Renal cortical epithelial cell (primary cell): ENCODE data around the gene MGAT5. TPM values are rescaled to one million over a fixed set of nuclear protein-coding genes. Genes with fewer than 3 reads are reported as not detected.

Source experiments
- DNase-seq: peaks from one replicate; pipeline ENCODE4 v3.0.0-alpha.2; 2011; ENCODE audit warnings: low read depth
- total RNA-seq: library from RNA; depleted of rRNA; stranded (reverse); fragments of >200 nt; gene quantifications from 2 replicates; pipeline ENCODE4 v1.2.3, GENCODE V29; 2014

Gene MGAT5
- total RNA-seq, 1 donor from 2014 or later: 39.1 TPM

DNA sequence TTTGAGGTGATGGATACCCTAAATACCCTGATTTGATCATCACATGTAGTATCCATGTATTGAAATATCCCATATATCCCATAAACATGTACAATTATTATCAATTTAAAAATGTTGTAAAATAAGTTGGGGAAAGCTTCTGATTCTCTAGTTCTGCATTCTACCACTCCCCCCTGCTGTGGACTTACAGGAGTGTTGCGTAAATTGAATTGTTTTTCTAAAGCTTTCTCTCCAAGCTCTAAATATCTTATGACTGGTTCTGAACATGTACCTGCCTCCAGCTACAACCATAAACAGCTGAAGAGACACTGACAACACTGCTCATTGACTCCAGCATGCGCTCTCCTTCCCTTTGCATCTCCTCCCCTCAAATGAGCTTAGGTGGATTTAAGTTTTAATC, 145.2 kb downstream of the MGAT5 start:
- DNase-seq: peak; percentile 48

DNA sequence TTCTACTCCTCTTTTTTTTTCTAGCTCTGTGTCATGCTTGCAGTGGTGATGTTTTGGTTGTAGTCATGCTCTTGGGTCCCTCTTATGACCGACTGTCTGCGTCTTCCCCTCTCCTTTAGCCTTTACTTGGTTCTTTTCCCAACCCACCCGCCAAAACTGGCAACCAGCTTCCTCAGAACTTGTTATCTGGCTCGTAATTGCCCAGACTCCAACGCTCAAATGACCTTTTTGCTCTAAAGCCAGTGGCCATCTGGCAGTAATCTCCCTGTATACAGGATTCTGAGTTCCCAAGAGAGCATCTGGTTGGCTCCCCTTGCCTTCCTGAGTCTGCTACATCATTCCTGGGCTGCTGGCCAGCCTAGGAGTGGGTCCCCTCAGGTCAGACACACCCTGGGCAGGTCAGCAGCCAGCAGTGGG, 147.2 kb downstream of the MGAT5 start:
- no peak for DNase-seq

DNA sequence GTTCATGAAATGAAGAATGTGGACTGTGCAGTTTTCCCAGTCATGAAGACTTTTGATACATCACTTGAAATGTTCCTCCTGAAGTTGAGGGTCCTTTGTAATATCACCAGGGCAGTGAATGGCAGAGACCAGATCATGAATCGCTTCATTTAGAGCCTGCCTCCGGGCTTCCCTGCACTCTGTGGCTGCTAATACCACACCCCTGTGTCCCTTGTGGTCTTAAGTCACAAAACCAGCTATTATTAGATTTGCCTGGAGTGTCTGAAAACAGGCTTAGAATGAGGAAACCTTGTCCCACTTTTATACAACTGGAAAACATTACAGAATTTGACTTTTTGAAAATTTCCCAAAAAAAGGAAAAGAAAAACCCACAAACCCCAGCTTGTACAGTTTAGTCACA, 147.9 kb downstream of the MGAT5 start:
- DNase-seq: no peak

DNA sequence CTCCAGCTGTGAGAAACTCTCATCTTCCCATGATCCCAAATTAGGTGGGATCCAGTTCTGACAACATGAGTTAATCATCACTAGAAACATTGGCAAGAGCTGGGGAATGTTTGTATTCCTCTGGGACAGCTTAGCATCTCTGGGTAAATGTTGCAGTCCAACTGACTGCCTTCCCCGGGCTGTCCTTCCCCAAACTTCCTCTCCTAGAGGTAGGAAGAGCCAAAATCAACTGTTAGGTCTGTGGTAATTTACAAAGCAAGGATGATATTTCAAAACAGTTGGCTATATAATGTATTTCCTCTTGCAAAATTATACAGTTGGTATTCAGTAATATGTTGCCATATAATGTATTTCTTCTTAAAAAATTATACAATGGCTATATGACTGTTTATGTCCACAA, 148.5 kb downstream of the MGAT5 start:
- DNase-seq: peak; percentile 28

DNA sequence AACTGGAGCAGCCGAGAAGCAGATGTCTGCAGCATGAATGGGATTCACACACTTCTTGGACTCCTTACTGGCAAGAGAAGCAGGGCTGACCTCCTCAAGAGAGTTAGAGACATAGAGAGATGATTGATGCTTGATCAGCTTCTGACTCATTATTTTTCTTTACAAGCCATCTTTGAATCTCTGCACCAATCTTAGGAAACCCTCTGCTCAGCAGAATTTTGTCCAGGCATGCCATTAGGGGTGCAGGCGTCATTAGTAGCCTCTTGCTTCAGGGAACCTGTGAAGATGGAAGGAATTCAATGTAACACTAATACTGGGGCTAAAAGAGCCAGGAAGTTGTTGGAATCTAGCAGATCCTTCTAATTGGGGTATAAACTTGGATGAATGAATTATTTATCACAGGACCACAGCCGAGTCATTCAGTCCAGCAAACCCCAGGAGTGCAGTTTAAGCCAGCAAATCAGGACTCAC, 151.8 kb downstream of the MGAT5 start:
- peak; percentile 21 for DNase-seq

DNA sequence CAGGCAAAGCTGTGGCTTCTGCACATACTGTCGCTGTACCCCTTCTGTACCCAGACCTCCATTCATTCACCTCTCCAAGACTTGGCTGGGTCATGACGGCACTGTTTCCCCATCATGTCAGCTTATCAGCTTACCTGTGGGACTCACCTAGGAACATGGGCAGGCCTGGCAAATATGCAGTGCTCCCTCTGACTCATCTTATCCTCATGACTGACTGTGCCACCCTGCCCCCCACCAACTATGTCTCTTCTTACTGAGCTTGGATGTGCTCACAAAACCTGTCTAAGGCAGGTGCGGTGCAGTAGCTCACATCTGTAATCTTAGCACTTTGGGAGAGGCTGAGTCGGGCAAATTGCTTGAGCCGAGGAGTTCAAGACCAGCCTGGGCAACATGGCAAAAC, 152.4 kb downstream of the MGAT5 start:
- peak; percentile 41 for DNase-seq

DNA sequence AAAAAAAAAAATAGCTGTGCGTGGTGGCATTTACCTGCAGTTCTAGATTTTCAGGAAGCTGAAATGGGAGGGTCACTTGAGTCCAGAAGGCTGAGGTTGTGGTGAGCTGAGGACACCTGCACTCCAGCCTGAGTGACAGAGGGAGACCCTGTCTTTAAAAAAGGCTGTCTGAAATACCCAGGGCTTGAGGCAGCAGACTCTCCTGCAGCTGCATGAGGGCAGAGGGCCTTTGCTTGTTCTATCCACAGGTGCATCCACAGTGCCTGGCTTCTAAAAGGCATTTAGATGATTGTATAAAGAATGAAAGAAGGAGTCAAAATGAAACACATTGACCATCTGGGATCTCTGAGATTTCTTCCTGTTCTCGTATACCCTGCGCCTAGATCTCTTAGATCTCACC, 152.9 kb downstream of the MGAT5 start:
- DNase-seq: no peak

DNA sequence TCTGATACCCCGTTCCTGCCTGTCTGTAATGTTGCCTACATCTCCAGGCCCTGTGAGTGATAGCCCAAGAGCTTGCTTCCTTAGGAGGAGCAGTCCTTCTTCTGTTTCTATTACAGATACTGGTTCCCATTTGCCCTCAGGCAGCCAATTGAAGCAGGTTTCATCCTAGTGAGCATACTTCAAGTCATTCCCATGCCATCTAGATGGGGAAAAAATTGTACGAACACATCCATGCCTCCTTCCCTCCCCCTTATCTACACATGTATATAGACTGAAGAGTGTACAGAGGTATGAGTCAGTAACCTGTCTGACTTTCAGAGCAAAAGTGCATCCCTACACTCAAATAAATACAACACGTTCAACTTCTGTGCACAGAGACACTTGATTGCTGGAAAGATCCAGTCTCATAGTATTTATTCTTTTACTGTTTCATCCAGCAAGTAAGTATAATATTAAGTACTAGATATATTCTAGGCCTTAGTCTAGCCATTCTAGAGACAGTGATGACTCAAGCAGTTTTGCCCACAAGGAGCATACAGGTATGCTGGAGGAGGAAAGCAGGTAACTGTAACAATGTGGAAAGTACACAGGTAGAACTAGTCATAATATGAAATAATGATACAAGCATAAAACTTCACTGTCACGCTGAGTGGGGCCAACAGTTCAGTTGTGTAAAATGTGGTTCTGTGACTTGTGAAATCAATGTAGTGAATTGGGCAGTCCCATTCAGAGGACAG, 153.4 kb downstream of the MGAT5 start:
- DNase-seq: no peak

DNA sequence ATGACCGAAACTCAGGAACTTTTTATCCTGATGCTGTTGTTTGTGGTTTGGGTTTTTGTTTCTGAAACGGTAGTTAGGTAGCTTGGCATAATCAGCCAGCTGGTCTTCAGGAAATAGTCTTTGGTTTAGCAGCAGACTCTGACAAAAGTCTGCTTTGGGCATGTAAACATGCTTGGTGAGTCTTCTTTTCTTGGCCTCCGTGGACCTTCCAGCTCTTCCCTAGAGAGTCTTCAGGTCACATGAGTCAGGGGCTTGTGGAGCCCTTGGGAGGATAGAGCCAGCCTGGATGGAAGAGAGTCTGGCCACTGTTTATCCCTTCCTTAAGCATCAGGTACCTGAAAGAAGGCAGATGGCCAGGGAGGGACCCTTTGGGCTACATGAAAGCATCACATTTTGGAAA, 154.5 kb downstream of the MGAT5 start:
- DNase-seq: no peak

DNA sequence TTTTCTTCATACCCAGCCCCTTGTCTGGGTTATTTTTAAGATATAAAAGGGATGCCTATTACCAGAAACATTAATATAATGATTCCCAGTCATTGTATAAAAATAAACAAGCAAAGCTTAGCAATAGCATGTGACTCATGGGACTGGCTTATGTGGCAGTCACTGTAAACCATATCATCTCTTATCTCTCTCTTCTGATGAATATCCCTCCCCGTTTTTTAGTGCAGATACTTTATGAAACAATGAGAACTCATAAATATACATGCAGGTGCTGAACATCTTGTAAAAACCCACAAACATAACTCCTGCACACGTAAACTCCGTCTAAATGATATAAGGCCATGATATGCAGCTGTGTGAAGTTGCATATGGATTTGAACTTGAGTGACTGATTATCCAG, 154.9 kb downstream of the MGAT5 start:
- no peak for DNase-seq

DNA sequence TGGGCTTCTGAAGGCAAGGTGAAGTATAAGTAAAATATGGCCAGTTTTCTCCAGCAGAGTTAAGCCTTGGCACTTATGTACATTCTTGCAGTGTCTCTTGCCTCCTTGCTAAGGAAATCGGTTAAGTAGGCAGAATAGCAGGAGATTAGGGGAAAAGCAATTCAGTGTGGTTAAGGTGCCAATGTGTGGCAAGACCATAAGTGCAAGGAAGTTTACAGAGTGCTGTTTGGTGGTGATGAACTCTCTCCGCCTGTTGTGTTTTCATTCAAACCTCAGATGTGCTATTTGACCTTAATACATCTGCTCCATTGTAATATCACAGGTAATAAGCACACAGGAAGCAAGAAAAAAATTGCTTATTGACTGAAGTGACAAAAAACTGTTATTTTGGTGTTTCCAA, 156.1 kb downstream of the MGAT5 start:
- DNase-seq: no peak

DNA sequence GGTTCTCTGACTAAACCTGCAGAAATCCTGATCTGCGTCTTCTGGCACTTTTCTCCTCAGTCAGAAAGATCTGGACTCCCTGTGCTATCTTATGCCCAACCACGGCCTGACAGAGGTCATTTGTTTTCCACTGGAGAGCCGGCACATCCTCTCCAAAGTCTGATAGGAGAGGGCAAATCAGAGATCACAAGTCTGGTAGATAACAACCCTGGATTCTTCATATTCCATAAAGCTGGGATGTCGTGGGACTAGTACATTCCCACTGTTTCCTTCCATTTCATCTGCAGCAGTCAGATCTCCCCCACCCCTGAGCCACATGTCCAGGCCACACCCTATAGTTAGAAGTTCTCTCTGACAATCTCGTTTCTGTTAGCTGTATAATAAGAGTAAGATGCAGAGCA, 157.0 kb downstream of the MGAT5 start:
- no peak for DNase-seq

DNA sequence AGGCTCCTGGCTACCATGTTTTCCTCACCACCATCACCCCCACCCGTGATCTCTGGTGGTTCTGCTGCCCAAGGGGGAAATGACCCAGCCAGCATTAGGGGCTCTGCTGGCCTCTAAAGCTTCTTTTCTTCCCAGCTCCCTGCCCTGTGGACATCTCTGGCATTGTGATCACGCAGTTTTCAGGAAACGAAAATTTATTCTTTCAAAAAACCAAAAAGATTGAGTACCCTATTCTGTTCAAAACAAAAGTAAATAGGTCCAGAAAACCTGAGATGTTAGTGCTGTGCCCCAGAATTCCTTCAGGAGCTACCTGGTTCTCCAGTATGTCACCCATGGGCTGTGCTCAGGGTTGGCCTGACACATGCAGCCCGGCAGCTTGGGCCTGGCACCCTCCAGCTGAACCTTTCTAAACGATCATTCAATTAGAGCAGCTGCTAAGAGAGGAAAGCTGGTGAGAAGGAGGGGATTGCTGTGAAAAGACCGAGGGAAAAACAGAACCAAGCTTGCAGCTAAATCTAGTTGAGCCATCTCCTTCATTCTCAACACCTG, 157.5 kb downstream of the MGAT5 start:
- no peak for DNase-seq

DNA sequence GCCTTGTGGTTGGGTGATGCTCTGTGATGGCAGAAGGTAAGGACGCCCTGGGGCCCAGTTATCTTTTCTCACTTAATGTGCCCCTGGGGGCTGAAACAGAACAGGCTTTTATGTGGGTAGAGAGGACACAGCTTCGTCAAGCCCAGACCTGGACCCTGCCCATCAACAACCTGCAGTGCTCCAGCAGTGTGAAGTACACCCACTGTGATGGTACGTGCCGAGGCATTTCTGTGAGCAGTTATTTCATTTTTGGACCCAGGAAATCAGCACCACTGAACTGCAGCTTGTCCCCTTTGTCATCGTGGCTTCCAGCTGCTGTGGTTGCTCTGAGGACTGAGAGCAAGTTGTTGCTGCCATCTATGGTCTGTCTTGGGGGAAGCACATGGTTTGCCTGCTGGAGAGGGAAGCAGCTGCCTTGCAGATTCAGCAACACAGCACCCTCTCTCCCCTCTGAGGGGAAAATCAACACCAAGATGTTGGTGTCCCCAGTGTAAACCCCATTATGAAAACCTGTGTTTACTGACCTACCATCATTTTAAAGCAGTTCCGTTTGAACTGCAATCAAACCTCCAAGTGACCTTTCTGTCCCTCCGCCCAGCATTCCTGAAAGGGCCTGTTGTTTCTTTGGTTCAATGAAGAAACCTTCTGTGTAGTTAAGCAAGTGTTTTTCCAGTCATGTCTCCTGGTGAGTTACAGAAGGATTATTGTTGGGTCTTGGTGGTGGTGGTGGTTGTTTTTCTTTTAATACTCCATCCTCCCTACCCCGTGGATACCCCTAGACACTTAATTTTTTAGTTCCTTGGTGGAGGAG, 158.2 kb downstream of the MGAT5 start:
- peak; percentile 72 for DNase-seq

DNA sequence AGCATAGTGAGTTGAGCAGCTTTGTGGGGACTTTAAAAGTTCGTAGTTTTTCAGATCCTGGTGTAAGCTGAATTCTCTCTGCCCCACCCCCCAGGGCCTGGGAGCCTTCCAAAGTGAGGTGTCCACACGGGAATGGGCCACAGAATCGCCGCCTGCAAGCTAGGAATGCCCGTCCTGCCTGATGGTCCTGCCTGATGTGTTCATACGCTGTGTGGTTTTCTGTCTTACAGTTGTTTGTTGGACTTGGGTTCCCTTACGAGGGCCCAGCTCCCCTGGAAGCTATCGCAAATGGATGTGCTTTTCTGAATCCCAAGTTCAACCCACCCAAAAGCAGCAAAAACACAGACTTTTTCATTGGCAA, 158.7 kb downstream of the MGAT5 start:
- no peak for DNase-seq

DNA sequence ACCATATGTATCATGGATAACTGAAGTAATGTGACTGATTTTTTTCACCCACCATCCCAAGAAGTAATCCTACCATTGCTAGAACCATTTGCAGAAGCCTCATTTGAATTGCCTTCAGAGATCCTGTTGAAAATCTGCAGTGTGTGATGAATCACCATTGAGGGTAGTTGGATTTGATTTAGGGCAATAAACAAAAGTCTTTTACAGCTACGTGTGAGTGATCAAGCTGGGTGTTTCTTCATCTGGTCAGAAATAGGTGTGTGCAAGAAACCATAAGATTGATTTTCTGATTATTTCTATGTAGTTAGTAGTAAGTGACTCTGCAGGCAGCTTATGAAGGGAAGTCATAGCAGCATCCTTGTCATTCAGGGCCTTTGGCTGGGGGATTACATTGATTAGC, 159.6 kb downstream of the MGAT5 start:
- DNase-seq: peak; percentile 30

DNA sequence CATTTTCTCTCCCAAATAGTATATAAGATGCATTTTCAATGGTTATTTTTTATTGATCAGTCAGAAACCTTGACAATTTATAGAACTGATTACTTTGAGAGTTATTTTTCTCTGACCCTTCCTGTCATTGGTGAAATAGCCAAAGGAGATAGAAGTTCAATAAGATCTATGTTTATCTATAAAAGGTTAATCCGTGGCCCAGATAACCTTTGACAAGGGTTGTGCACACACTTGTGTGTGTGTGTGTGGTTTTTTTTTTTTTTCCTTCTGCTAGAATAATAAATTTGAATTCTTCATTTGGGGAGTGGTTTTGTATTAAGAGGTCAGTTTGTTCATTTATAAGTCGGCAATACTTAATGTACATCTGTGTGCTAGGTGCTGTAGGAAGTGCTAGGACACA, 160.0 kb downstream of the MGAT5 start:
- no peak for DNase-seq

DNA sequence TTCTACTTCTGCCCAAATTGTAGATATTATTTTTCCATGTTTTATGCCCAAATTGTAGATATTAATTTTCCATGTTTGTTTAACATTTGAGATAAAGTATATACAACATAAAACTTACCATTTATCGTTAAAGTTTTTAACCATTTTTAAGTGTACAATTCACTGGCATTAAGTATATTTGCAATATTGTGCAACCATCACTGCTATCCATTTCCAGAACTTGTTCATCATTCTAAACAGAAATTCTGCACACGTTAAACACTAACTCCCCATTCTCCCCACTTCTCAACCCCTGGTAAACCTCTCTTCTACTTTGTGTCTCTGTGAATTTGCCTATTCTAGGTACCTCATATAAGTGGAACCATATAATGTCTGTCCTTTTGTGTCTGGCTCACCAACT, 162.1 kb downstream of the MGAT5 start:
- DNase-seq: no peak

DNA sequence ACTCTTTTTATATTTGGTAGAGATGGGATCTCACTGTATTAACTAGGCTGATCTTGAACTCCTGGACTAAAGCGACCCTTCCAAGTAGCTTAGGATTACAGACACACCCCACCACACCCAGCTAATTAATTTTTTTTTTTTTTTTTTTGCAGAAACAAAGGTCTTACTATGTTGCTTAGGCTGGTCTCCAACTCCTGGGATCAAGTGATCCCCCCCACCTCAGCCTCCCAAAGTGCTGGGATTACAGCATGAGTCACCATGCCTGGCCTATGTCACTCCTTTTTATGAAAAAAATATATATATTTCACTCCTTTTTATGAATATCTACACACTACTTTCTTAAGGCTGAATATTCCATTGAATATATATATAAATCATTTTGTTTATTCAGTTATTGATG, 162.8 kb downstream of the MGAT5 start:
- no peak for DNase-seq

DNA sequence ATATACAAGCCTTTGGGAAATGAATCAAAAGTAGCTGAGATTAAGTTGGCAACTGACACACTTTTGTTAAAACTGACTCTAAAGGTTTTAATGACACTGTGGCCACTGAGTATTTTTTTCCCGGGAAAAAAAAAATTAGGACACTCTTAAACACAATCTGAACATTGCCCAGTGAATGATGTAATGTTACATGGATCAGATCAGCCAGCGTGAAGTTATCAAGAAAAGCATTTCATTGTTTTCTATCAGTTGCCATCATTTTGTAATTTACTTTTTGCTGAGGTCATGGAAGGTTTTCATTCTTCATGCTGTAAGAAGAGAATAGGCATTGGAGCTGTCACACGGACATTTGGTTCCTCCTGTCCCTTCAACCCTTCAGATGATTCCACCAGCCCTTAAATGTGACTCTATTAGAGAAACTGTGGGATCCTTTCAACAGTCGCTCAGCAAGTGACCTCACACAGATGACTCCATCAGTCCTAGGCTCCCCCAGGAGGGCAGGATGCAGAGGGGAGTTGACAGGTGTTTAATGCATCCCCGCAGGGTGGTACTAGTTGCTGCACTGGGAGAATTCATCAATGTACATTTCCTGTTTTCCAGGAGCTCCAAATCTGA, 164.2 kb downstream of the MGAT5 start:
- DNase-seq: no peak

DNA sequence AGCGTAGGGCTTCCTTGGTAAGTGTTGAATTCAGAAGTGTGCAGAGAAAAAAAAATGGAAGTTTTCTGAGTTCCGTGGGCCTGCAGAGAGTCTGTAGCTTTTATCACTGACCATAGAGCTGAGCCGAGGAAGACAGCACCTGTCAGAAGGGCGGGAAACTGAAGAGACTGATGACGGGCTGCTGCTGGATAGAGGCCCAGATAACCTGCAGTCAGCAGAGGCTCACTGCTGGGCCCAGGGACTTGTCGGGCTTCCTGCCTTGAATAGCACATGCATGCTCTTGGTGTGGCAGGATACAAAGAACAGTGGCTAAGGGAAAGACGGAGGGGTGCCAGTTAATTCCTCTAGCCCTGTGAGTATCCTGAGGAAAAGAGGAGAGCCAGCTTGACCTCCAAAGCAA, 166.4 kb downstream of the MGAT5 start:
- DNase-seq: no peak

DNA sequence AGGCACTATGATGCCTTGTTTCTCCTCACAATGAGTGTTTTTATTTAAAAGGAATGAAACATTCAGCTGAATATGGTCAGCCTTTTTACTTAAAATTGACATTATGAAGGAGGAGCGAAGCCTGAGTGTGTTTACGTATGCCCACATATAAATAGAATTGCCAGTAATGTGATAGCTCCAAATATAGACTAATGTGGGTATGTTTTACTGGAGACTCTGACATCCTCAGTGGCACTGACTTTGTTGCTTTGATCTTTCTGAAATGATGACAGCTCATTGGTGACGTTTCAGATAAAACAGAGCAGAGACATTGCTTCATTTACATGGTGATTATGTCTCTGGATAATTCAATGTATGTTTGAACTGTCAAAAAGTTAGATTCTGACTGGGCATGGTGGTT, 167.0 kb downstream of the MGAT5 start:
- no peak for DNase-seq
